Measurements from ENCODE around the gene SUN2.

- TF ChIP-seq CTCF (conservative IDR thresholded peaks at IDR 0.05; ENCODE audit: low read depth, low read length): no peak
- TF ChIP-seq EZH2 (IDR thresholded peaks at IDR 0.05; ENCODE audit: borderline replicate concordance, low read depth, low read length, poor library complexity, severe bottlenecking): no peak
Observed at GRCh38 chr22:38793317-38793716, 37.5 kb upstream of the SUN2 start.
